HL-60/S4 (cell line): Measurements from ENCODE around the gene CD47.

ENCODE experiments used
- in situ Hi-C: fragments of 300-500 bp; cut with MboI; formaldehyde crosslinking; loops from 2 replicates; pipeline ENCODE4 v1.14.3; 2022; ENCODE audit warnings: low sequenced_read_pairs

The CD47 gene

DNA sequence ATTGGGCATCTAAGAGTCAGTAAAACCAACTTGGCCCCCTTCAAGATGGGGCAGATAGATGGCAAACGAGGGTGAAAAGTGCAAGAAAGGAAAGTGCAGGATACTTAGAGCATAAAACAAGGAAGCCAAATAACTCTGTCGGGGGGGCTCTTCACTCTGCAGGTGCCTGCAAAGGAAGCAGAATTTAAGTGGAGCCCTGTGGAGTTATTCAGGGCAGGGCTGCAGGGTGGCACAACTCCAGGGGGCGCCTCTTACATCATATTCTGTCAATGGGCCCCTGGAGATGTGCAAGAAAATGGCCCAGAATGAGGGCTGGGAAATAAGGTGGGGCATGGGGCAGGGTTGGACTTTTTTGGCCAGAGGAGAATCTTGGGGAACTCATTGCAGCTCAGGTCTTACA, 69.7 kb downstream of the CD47 start:
- in situ Hi-C loops: no loop called here

DNA sequence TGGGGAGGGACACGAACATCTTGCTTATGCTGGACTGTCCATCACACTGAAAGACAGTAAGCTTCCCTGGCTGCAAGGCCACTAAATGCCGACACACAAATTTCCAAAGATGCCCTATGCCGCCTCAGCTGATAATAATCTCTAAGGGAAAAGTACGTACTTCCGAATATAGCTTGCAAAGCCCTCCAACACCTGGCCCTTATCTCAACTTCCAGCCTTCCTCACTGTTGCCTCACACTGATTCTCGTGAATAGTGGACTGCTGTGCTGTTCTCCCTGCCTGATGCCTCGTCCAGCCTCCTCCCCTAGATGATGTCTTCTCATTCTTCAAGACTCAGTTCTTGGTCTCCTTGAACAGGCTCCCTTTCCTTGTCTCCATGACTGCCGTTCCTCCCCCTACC, 72.3 kb downstream of the CD47 start:
- in situ Hi-C loops: no loop called here

DNA sequence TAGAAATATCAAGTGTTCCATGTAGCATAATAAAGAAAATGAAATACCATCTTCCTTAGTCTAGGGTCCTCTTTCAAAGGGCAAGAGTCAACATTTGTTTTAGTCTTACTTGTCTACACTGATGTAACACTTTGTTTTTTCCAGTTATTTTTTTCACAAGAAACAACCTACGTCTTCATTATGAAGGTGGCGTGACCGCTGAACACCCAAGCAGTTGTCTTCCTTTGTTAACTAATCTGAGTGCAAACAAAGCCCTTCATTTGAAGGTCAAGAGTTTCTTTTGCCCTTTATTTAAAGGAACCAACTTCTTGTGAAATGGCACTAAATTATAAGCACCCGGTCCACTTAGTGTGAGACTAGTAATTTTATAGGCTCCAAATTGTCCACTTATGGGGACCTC, 73.2 kb downstream of the CD47 start:
- in situ Hi-C loops: no loop called here

DNA sequence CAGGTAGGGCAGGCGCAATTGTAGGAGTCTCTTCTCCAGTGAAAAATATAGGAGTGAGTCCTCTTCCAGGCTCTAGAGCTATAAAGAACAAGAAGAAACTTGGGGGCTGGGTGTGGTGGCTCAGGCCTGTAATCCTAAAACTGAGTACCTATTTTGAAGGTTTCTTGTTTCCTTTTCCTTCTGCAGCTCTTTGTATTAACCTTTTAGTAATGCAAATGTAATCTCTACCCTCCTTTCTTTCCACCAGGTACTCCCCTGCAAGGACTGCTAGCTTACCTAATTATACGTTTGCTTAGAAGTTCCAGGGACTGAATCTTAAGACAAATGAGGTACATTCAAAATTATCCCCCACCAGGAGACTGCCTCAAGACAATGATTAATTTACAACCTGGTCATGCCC, 75.9 kb downstream of the CD47 start:
- in situ Hi-C loops: no loop called here

DNA sequence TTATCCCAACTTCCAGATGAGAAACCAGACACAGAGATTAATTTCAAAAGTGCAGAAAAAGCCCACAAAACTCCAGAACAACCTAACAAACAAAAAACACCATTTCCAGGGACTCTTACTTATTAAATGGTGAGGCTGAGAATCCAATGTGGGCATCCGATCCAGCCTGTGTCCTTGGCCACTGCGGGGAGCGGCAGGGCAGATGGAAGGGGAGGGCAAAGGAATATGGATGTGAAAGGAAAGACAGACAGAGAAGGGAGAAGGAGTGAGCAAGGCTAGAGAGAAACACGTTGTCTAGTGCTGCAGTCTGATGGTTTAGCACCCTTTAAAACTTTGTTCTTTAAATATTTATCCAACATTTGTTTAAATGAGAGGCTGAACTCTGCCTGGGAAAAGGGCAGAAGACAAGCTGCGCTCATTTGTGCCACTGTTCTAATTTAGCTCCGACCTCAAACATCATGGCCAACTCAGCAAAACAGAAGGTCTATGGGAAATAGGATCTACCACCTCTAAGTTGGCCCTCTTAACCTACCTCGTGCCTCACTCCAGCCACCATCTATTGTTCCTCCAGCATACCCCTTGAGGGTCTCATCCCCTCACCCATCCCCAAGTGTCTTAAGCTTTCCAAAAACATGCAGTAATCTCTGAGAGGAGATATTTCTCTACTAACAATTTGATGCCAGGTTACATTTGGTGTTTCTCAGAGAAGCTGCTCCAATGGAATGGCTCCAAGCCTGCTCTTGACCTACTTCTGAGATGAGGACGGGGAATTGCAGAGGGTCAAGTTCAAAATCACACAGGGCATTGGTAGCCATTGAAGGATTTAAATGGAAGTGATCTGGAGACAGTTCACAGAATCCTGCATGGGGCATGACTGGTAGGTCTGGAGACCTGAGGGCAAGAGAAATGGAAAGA, 77.4 kb downstream of the CD47 start:
- in situ Hi-C loops: no loop called here

DNA sequence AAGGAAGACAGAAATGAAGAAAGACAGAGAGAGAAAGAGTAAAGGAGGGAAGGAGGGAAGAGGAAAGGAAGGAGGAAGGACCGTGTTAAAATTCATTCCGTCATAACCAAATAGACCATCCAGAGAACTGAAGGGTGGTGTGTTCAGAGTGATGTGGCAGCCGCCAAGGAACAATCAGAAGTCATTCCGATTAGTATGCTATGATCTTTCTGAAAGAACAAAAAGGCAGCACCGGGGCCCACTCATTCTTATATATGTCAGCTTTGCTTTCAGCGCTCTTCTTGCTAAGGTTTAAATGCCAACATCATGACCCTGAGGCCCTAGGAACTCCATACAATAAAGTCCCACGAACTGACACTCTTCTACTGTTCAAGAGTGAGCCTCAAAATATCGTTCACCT, 78.5 kb downstream of the CD47 start:
- in situ Hi-C loops: no loop called here

DNA sequence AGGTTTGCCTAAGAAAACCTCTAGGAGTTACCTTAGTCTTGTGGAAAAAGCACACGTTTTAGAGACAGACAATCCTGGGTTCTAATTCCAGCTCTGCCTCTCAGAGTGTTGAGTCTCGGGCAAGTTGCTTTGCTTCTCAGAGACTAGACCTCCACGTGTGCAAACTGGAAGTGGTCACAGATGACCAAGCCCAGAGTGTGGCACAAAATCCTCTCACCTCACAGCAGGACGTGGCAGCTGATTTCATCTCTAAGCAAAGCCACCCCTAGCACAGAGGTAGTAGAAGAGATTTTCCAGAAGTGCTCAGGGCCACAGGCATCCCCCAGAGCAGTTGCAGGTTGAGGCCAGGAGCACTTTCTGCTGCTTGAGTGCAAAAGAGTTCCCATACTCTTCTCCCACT, 79.2 kb downstream of the CD47 start:
- in situ Hi-C loops: no loop called here

DNA sequence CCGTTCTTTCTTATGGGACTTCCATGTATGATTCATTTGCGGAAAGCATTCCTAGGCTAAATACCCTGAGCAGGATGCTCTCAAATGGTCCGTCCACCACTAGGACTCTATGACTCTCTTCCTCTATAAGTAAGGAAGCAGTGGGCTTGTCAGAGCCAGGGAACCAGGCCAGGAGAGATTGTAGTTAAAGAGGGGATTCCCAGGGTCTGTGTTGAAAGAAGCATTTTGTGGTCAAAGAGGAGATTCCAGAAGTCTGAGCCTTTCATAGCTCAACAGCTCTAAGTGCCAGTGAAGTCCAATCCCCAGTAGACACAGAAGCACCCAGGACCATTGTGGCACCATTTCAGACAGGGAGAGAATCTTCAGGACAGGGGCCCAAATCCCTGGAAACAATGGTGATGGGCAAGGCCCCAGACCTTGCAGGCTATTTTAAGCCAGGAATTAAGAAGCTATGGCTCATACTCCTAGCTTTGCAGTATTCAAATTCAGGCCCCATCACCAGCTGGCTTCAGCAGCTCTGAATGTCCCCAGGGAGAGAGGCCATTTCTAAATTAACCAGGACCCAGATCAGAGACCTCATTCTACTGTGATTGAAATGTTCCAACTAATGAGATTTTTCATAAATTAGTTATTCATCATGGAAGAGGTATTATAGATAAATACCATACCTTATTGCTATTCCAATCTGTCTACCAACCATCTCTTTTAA, 81.7 kb downstream of the CD47 start:
- in situ Hi-C loops: no loop called here

DNA sequence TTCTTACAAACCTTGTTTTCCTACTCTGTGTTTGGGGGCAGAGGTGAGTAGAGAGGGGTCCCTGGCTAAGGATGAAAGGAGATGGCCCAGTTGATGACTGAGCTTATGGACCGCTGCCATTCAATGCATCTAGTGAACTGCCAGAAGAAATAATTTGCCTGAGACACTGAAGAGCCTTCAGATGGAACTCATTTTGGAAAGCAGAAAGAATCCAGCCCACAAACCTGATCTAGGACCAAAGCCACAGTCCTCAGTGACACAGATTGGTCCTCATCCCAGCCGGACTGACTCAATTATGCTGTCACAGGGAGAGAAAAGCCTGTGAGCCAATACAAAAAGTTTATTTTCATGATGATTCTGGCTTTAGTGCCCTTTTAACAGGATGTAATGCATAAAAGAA, 82.7 kb downstream of the CD47 start:
- in situ Hi-C loops: no loop called here

DNA sequence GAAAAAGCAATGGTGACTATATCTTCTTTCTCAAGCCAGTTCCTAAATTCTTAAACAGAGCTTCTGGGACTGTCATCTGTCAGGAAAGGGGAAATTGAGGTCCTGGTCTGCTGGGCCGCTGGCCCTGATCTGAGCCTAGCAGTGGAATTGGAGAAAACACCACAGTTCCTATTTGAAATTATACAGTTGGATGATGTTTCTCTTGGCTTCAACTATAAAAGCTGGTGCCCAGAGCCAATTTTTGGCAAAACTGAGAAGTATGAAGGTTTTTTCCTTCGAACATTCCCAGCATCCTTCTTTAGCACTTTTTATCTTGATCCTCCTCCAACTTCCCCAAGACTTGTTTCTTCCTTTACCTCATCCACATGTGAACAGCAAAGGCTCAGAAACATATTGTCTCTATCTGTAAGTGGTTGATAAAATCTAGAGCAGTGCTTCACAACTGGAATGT, 83.9 kb downstream of the CD47 start:
- in situ Hi-C loops: no loop called here

DNA sequence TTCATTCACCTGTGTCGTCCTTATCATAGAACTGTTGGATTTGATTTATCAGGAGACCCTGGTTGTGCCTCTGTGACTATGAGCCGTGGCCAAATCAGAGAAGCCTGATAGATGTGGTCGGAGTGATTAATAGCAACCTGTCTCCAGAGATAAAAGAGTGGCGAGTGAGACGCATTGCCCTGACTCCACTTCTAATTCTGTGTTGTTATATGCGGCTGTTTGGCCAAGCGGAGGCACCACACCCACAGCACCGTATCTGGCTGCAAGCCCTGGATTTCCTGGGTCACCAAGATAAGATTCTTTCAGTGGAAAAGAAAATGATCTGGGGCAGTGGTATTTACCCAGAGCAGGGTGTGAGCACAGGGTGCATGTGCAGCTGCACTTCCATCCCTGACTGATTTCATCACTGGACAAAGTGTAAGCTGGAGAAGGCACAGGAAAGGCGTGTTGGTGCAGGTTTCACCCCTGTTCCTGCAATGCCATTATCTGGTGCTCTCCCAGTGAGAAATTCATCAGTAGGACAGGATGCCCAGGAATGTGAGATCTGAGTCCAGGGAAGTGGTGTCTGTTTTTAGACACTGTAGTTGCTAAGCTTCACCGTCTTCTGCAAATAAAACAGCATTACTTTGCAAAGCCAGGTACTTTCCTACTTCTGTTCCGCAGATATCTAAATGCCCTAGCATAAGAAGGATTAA, 84.6 kb downstream of the CD47 start:
- in situ Hi-C loops: no loop called here

DNA sequence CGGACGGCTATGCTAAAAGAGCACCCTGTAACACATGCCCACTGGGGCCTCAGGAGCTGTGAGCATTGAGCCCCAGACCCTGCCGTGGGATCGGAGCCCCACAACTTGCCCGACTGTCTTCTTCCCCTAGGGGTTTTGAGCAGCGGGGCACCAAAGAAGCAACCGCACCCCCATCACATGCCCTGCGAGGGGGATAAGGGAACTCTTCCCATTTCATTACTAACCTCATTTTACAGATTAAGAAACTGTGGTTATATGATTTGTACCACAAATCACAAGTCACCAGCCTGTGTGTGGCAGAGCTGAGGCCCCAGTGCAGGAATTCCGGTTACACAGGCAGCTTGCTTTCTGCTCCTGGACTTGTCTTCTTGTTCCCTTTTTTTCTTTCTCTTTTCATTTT, 86.2 kb downstream of the CD47 start:
- in situ Hi-C loops: no loop called here

DNA sequence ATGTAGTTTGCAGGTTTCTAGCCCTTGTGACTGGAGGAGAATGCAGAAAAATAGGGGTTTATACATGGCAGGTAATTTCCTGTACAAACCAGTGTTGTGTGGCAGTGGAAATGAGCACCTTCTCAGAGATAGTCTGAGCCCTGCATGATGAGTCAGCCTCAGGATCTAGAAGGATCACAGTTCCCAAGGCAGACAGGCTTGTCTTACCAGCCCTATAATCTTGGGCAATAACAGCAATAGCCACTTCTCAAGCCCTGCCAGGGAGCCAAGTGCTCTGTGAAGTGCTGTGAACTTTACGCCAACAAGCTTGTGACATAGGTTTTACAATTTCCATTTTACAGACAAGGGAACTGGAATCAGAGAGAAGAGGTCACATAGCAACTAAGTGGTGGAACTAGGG, 89.4 kb downstream of the CD47 start:
- in situ Hi-C loops: no loop called here

DNA sequence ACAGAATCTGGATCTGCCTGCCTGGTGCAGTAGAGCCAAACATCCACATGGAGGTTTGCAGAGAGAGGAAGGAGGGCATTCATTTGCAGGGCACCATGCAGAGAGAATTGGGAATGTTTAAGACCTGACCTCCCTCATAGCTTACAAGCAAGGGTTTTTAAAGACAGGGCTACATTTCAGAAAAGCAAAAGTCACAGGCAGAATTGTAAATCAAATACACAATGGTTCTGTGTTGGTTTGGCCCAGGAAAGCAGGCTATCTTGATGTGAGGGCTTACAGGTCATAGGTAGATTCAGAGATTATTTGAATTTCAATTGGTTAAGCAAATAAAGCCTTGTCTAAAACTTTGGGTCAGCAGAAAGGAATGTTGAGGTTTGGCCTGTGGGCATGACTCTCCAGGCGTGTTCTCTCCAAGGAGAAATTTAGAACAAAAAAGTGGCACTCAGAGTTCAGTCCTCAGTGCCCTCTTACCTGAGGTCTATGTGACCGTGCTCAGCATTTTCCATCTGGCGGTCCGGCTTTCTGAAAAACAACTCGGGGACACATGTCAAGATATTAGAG, 91.5 kb downstream of the CD47 start:
- in situ Hi-C loops: no loop called here

DNA sequence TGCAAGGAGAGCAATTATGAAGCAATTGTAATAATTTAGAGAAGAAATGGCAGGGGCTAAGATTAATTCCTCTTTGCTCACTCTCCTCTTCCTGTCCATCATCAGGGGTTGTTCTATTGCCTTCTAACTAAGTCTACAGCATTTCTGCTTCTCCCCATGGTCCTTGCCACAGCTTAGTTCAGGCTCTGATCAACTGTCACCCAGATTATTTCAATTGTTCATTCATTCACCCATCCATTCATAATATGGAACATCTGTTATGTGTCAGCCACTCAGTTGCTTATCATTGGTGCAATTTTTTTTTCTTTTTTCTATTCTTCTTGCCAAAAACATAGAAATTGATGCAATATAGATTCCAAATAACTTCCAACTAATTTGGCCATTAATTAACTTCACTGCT, 93.2 kb downstream of the CD47 start:
- in situ Hi-C loops: no loop called here

DNA sequence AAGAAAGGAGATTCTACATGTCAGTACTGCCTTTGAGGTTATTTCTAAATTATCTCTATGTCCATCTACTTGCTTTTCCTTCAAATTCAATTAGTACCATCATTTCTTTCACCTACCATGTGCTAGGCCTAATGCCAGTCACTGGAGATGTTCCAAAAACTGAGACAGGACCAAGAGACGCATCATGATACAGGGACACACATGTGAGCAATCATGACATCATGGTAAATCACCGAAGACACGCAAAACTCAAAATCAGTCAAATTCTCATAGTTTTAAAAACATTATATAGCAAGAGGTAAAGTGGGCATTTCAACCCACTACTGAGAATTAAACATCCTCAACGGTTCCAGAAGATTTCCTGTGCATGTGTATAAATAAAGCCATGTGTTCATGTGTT, 95.0 kb downstream of the CD47 start:
- in situ Hi-C loops: no loop called here

DNA sequence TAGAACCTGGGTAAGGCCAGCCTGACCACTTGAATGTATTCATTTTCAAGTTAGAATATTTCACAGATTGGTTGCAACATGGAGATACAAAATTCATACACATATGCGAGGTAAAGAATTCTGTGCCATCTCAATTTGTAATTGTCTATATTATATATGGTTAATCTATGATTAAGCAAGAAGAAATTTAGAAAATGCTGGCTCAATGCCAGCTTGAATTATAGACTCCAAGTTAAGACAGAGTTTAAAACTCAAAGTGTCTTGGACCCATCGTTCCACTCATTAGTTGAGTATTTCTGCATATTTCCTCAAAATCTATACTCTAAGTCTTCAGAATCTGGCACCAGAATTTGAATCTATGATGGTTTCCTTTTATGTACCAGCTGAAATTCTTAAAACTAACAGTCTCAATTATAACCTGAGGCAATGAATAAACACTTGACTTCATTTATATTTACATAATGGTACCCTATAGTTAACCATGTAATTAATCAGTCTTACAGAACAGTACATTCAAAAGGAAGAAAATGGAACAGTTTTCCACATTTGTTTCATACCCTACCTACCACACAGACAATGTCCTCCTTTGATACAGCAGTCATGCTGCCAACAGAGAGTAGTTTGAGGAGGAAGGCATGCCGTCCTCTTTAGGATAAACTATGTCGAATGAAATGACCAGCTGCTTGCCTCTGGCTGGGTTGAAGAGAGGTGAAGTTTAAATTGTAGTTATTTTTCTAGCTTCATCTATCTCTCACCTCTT, 95.7 kb downstream of the CD47 start:
- in situ Hi-C loops: no loop called here

DNA sequence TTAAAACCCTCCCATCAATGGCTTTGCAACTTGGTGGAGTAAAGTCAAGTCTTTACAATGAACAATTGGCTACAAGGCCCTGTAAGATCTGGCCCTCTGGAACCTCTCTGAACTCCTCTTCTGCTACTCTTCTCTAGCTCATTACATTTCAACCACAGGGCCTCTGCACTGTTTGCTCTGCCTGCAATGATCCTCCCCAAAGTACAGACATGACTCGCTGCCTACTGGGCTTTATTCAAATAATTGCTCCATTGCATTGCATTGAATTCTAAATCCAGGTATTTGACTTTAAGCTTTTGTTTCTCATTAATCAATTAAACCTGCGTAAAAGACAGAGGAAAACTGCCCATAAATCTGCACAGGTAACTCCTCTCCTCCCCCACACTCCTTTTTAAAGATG, 96.7 kb downstream of the CD47 start:
- in situ Hi-C loops: no loop called here

DNA sequence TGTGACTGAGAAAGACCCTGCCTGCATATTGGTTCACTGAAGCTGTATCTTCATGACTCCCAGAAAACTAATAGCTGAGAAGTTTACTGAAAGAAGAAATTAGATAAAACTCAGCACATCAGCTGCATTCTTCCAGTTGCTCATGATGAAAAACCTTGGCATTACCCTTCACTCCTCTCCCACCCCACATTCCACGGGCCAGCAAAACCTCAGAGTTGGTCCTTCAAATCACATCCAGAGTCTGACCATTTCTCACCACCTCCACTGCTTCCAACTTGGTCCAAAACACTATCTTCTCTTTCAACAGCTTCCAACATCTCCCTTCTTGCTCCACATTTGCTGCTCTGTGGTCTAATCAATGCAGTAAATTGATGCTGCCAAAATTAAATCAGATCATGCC, 97.1 kb downstream of the CD47 start:
- in situ Hi-C loops: no loop called here
